SK-N-SH (cell line): ENCODE measurements around the gene SPIB. TPM values are rescaled to one million over a fixed set of nuclear protein-coding genes. Genes with fewer than 3 reads are reported as not detected.
"Not testable (repeated sequence)": the region's sequence is repeated elsewhere in the genome, so short reads cannot be mapped to it uniquely, and the experiment has no call there.

Source experiments
- CTCF ChIA-PET: fragments of 300-600, 350-600 bp; formaldehyde crosslinking; extraction: SDS; loops from one replicate; lab custom pipeline; 2021; lab: Yijun Ruan, JAX
- POLR2A ChIA-PET: fragments of 350-600 bp; sonication (Branson Sonifier 250); formaldehyde crosslinking; extraction: SDS; loops from one replicate; lab custom pipeline; 2020; ENCODE audit warnings: antibody characterized with exemption, inconsistent platforms; lab: Yijun Ruan, JAX
- DNase-seq: peaks from one replicate; pipeline ENCODE4 v3.0.0; 2012
- H2AFZ ChIP-seq: fragments of 200-600 bp; sonication (generic); 2 replicates; pipeline ENCODE4 v1.8.1; 2016; ENCODE audit warnings: antibody characterized with exemption, mild to moderate bottlenecking, low read depth
- H3F3A ChIP-seq: fragments of 200-600 bp; sonication (generic); replicated peaks from 2 replicates; pipeline ENCODE3; 2016; ENCODE audit warnings: antibody characterized with exemption, mild to moderate bottlenecking; ENCODE audit not compliant: insufficient read depth
- H3K27ac ChIP-seq, 2 experiments: fragments of 200-500 bp in 1 of 2; fragments of 200-600 bp in 1 of 2; sonication (Bioruptor generic) in 1 of 2; sonication (generic), shearing (Covaris generic) in 1 of 2; 2 replicates each; pipeline versions ENCODE4 v1.5.1 to v1.6.1; 2014 to 2016; ENCODE audit warnings: low read depth in 2 of 2, inconsistent platforms in 1 of 2, low read length in 1 of 2, mild to moderate bottlenecking in 1 of 2, mixed read lengths in 1 of 2
- H3K27me3 ChIP-seq: fragments of 200-600 bp; sonication (generic), shearing (Covaris generic); 2 replicates; pipeline ENCODE4 v1.6.1; 2016; ENCODE audit warnings: mixed run types; ENCODE audit not compliant: insufficient read depth
- H3K36me3 ChIP-seq, 2 experiments: fragments of 200-500 bp in 1 of 2; fragments of 200-600 bp in 1 of 2; sonication (Bioruptor generic) in 1 of 2; sonication (generic) in 1 of 2; replicated peaks in 1 of 2; 2 replicates each; pipeline versions ENCODE3 to v1.5.1; 2014 to 2016; ENCODE audit warnings: low read length in 1 of 2, mild to moderate bottlenecking in 1 of 2; ENCODE audit not compliant: insufficient read depth in 2 of 2, control insufficient read depth in 1 of 2
- H3K4me1 ChIP-seq, 2 experiments: fragments of 200-500 bp in 1 of 2; fragments of 200-600 bp in 1 of 2; sonication (Bioruptor generic) in 1 of 2; sonication (generic), shearing (Covaris generic) in 1 of 2; 2 replicates each; pipeline versions ENCODE4 v1.5.1 to v1.6.1; 2014 to 2016; ENCODE audit warnings: low read depth in 1 of 2, low read length in 1 of 2, mixed run types in 1 of 2; ENCODE audit not compliant: insufficient read depth in 2 of 2, control insufficient read depth in 1 of 2
- H3K4me2 ChIP-seq: fragments of 200-600 bp; sonication (generic), shearing (Covaris generic); 2 replicates; pipeline ENCODE4 v1.6.1; 2017; ENCODE audit warnings: mixed run types
- H3K4me3 ChIP-seq, 2 experiments: fragments of 200-500 bp in 1 of 2; fragments of 200-600 bp in 1 of 2; sonication (Bioruptor generic) in 1 of 2; sonication (generic), shearing (Covaris generic) in 1 of 2; 2 replicates each; pipeline versions ENCODE4 v1.5.1 to v1.8.1; 2014 to 2016; ENCODE audit warnings: low read depth in 2 of 2, inconsistent platforms in 1 of 2, low read length in 1 of 2, mild to moderate bottlenecking in 1 of 2, mixed read lengths in 1 of 2, moderate library complexity in 1 of 2
- H3K79me2 ChIP-seq: fragments of 200-600 bp; sonication (generic); 2 replicates; pipeline ENCODE4 v1.8.1; 2017; ENCODE audit warnings: mild to moderate bottlenecking; ENCODE audit not compliant: insufficient read depth
- H3K9ac ChIP-seq: fragments of 200-600 bp; sonication (generic); 2 replicates; pipeline ENCODE4 v1.6.1; 2017; ENCODE audit warnings: mixed run types
- H3K9me2 ChIP-seq: fragments of 200-600 bp; sonication (generic); 2 replicates; pipeline ENCODE4 v1.6.1; 2017; ENCODE audit warnings: mixed run types
- H3K9me3 ChIP-seq: fragments of 200-600 bp; sonication (generic); 2 replicates; pipeline ENCODE4 v1.6.1; 2017; ENCODE audit warnings: mixed run types, mild to moderate bottlenecking, moderate library complexity
- H4K20me1 ChIP-seq: fragments of 200-600 bp; sonication (generic); 2 replicates; pipeline ENCODE4 v1.6.1; 2017; ENCODE audit warnings: mild to moderate bottlenecking, mixed run types; ENCODE audit not compliant: insufficient read depth
- CTCF ChIP-seq: fragments of 200-600 bp; sonication (generic); IDR thresholded peaks from 2 replicates; pipeline ENCODE4 v1.6.1; 2017; ENCODE audit warnings: antibody characterized with exemption, mild to moderate bottlenecking, moderate library complexity
- FOSL2 ChIP-seq: IDR thresholded peaks from 2 replicates; pipeline ENCODE4 v1.4.0; 2012; ENCODE audit warnings: low read depth, mild to moderate bottlenecking, moderate library complexity, borderline replicate concordance
- FOXM1 ChIP-seq: IDR thresholded peaks from 2 replicates; pipeline ENCODE4 v1.4.0; 2012; ENCODE audit warnings: low read depth, mild to moderate bottlenecking
- GABPA ChIP-seq: IDR thresholded peaks from 2 replicates; pipeline ENCODE4 v1.4.0; 2012; ENCODE audit warnings: low read depth, mild to moderate bottlenecking
- IRF3 ChIP-seq: fragments of 150-350 bp; IDR thresholded peaks from 2 replicates; pipeline ENCODE4 v1.6.1; 2016; ENCODE audit warnings: mild to moderate bottlenecking, low read depth, low read length
- JUND ChIP-seq: IDR thresholded peaks from 2 replicates; pipeline ENCODE4 v1.4.0; 2012
- MAX ChIP-seq: IDR thresholded peaks from 2 replicates; pipeline ENCODE4 v1.4.0; 2012; ENCODE audit warnings: low read depth
- MEF2A ChIP-seq: IDR thresholded peaks from 2 replicates; pipeline ENCODE4 v1.4.0; 2012; ENCODE audit warnings: low read depth, borderline replicate concordance
- MXI1 ChIP-seq: IDR thresholded peaks from 2 replicates; pipeline ENCODE4 v1.6.1; 2012; ENCODE audit warnings: mild to moderate bottlenecking, low read depth, low read length, improper control_type of control experiment
- PBX3 ChIP-seq: IDR thresholded peaks from 2 replicates; pipeline ENCODE4; 2012
- POLR2AphosphoS5 ChIP-seq: IDR thresholded peaks from 2 replicates; pipeline ENCODE4 v1.6.1; 2012; ENCODE audit warnings: low read depth, low read length
- RAD21 ChIP-seq: IDR thresholded peaks from 2 replicates; pipeline ENCODE4 v1.6.1; 2012; ENCODE audit warnings: mild to moderate bottlenecking, low read length
- RCOR1 ChIP-seq: fragments of 150-350 bp; IDR thresholded peaks from 2 replicates; pipeline ENCODE4 v1.6.1; 2017; ENCODE audit warnings: antibody characterized with exemption, low read length
- RXRA ChIP-seq: IDR thresholded peaks from 2 replicates; pipeline ENCODE4 v1.4.0; 2012; ENCODE audit warnings: low read depth, mild to moderate bottlenecking, borderline replicate concordance
- SMC3 ChIP-seq: IDR thresholded peaks from 2 replicates; pipeline ENCODE4 v1.6.1; 2012; ENCODE audit warnings: low read depth, low read length, improper control_type of control experiment
- USF1 ChIP-seq: IDR thresholded peaks from 2 replicates; pipeline ENCODE4 v1.4.0; 2012; ENCODE audit warnings: low read depth, borderline replicate concordance
- USF2 ChIP-seq: fragments of 150-350 bp; IDR thresholded peaks from 2 replicates; pipeline ENCODE4 v1.6.1; 2017; ENCODE audit warnings: antibody characterized with exemption, low read length, low read depth, borderline replicate concordance
- YY1 ChIP-seq: IDR thresholded peaks from 2 replicates; pipeline ENCODE4 v1.4.0; 2012; ENCODE audit warnings: low read depth, mild to moderate bottlenecking
- WGBS: methylation state at CpG from one replicate; pipeline ENCODE4 v1.1.6; 2017; ENCODE audit warnings: low lambda C conversion rate; 5-methylcytosine and 5-hydroxymethylcytosine counted together
- polyA plus RNA-seq, 3 experiments: library from polyadenylated mRNA; depleted of rRNA; stranded (reverse); fragments of >200 nt; gene quantifications; 2 replicates each; pipeline ENCODE4 v1.2.3, GENCODE V29; 2012

Gene SPIB
- polyA plus RNA-seq, 1 of the 3 experiments (the other 2 are of a cell fraction) = not detected

- ChIA-PET POLR2A (no interaction called here), CTCF (interaction anchor here (0.8 to 1.1 kb wide), 2 partner anchors 31 to 78 kb away, joined by 3 read pairs; no protein-coding TSS in a partner anchor)
- TF ChIP-seq CTCF (no peak), JUND (no peak), YY1 (no peak), IRF3 (no peak), RCOR1 (no peak), SMC3 (no peak), FOXM1 (no peak), POLR2AphosphoS5 (no peak), USF2 (no peak), FOSL2 (no peak), RAD21 (no peak), MAX (no peak), PBX3 (no peak), MEF2A (no peak), GABPA (no peak), USF1 (no peak), RXRA (no peak), MXI1 (no peak)
- Histone ChIP-seq H3K9me2 (no peaks in the 10 kb centered on the region), H3K36me3 (peaks cover 10 to 13% of the 10 kb centered on the region in 2 experiments), H3K9me3 (no peaks in the 10 kb centered on the region), H3K4me3 (no peak overlapping the region), H3K27ac (no peak overlapping the region), H3K27me3 (no peaks in the 10 kb centered on the region), H2AFZ (no peak overlapping the region), H4K20me1 (0 out of 2 replicates have a peak, but pooled peaks cover 2% of the 10 kb centered on the region), H3F3A (peaks cover 14% of the 10 kb centered on the region), H3K79me2 (peaks cover 72% of the 10 kb centered on the region), H3K4me1 (peaks cover 0 to 13% of the 10 kb centered on the region in 2 experiments; a peak in 1 of 4 replicates), H3K4me2 (no peak overlapping the region), H3K9ac (no peak overlapping the region)
- 93% methylated on average over 8 of the region's 8 CpGs for WGBS
- DNase-seq = no peak
Observed at GRCh38 chr19:50387868-50388245, 30.9 kb upstream of the SPIB start.

GRCh38 chr19:50390295-50390694 lies 28.4 kb upstream of the SPIB start:
- H3K27ac ChIP-seq, H3K27me3 ChIP-seq, CTCF ChIA-PET, H2AFZ ChIP-seq, H3K9me3 ChIP-seq, H3K9me2 ChIP-seq, H3K9ac ChIP-seq, H4K20me1 ChIP-seq, H3K4me2 ChIP-seq, H3K4me3 ChIP-seq, DNase-seq, H3F3A ChIP-seq, H3K4me1 ChIP-seq, POLR2A ChIA-PET: not testable (repeated sequence)
- H3K36me3 ChIP-seq = peaks cover 6 to 14% of the 10 kb centered on the region in 2 experiments
- 97% methylated on average over 3 of the region's 3 CpGs for WGBS
- peaks cover 71% of the 10 kb centered on the region for H3K79me2 ChIP-seq

GRCh38 chr19:50390952-50391351 lies 27.8 kb upstream of the SPIB start:
- H3K27ac ChIP-seq, H3K4me2 ChIP-seq, H3K27me3 ChIP-seq, H2AFZ ChIP-seq, POLR2A ChIA-PET, H4K20me1 ChIP-seq, CTCF ChIA-PET, H3K4me1 ChIP-seq, H3K4me3 ChIP-seq, DNase-seq, H3K9me2 ChIP-seq, H3K9me3 ChIP-seq, H3K9ac ChIP-seq, H3F3A ChIP-seq: not testable (repeated sequence)
- Histone ChIP-seq H3K36me3 (peaks cover 6 to 14% of the 10 kb centered on the region in 2 experiments), H3K79me2 (peaks cover 64% of the 10 kb centered on the region)
- WGBS = 91% methylated on average over 22 of the region's 23 CpGs
